Transverse colon (tissue), 4 donors: ENCODE results near the gene SLC24A4. TPM values are rescaled to one million over a fixed set of nuclear protein-coding genes. Genes with fewer than 3 reads are reported as not detected.

Experiments used
- DNase-seq: peaks from one replicate; pipeline ENCODE4 v3.0.0-alpha.2; 2019
- H3K27ac ChIP-seq, 4 donors: fragments of 200-600 bp; sonication (generic); 2 replicates each; pipeline ENCODE4 v1.5.1; 2016 to 2018; ENCODE audit warnings: inconsistent platforms in 4 of 4
- H3K27me3 ChIP-seq: fragments of 200-600 bp; sonication (generic); 2 replicates; pipeline ENCODE4 v1.5.1; 2017; ENCODE audit warnings: inconsistent platforms
- H3K36me3 ChIP-seq, 4 donors: fragments of 200-600 bp; sonication (generic); 2 replicates each; pipeline ENCODE4 v1.5.1; 2017 to 2019; ENCODE audit warnings: inconsistent platforms in 4 of 4
- H3K4me1 ChIP-seq, 4 donors: fragments of 200-600 bp; sonication (generic); 2 replicates each; pipeline ENCODE4 v1.5.1; 2017 to 2020; ENCODE audit warnings: inconsistent platforms in 4 of 4
- H3K4me3 ChIP-seq, 4 donors: fragments of 200-600 bp; sonication (generic); 1 replicate in 1 of 4; 2 replicates in 3 of 4; pipeline versions ENCODE4 v1.5.1 to v1.6.1; 2017 to 2019; ENCODE audit warnings: inconsistent platforms in 4 of 4
- H3K9me3 ChIP-seq, 2 donors: fragments of 200-600 bp; sonication (generic); 2 replicates each; pipeline ENCODE4 v1.5.1; 2017 to 2019; ENCODE audit warnings: inconsistent platforms in 2 of 2
- EP300 ChIP-seq: sonication (generic); formaldehyde crosslinking; IDR thresholded peaks from one replicate; pipeline ENCODE4 v1.6.1; 2017; ENCODE audit warnings: antibody characterized with exemption, low read depth
- POLR2A ChIP-seq: fragments of 450-650 bp; IDR thresholded peaks from one replicate; pipeline ENCODE4 v1.6.1; 2016; ENCODE audit warnings: antibody characterized with exemption, mild to moderate bottlenecking, moderate library complexity
- POLR2AphosphoS5 ChIP-seq, 3 donors: sonication (generic); formaldehyde crosslinking; IDR thresholded peaks; one replicate each; pipeline ENCODE4 v1.6.1; 2016; ENCODE audit warnings: antibody characterized with exemption in 3 of 3
- WGBS, 2 donors: methylation state at CpG; one replicate each; pipeline ENCODE4 v1.1.5; 2018; ENCODE audit warnings: low coverage in 1 of 2; 5-methylcytosine and 5-hydroxymethylcytosine counted together
- in situ Hi-C, 4 donors: fragments of 200-750 bp; cut with MboI; loops; one replicate each; pipeline versions ENCODE4 v1.15.0 to v1.15.1; 2017; ENCODE audit warnings: low sequenced_read_pairs in 3 of 4, low pct_ligation_motif_present in 1 of 4, low pct_unique_long_range_greater_than_20kb in 1 of 4
- intact Hi-C: fragments of 100-400 bp; cut with DNase I; formaldehyde crosslinking; loops from one replicate; pipeline ENCODE4 v1.15.1; 2023; ENCODE audit warnings: low total_unique reads
- total RNA-seq, 4 donors: library from RNA; depleted of rRNA; stranded (reverse); fragments of >200 nt; gene quantifications; one replicate each; pipeline ENCODE4 v1.1.0, GENCODE V29; 2016
- TF ChIP-seq, protein P1 (sequence below), 5 experiments: fragments of 200-600 bp in 3 of 5; fragments of 450-650 bp in 2 of 5; sonication (generic) in 3 of 5; IDR thresholded peaks; 1 replicate in 2 of 5; 2 replicates in 3 of 5; pipeline ENCODE4 v1.5.1; 2016 to 2017; ENCODE audit warnings: antibody characterized with exemption in 5 of 5, inconsistent platforms in 3 of 5, mild to moderate bottlenecking in 2 of 5, moderate library complexity in 1 of 5

SLC24A4 gene
- total RNA-seq, 4 donors from 2014 or later = 0.27 to 0.48 TPM; not detected in 2

GRCh38 chr14:92451245-92451644 is 128.3 kb downstream of the SLC24A4 start:
- no peaks in the 10 kb centered on the region for H3K27me3 ChIP-seq
- H3K36me3 ChIP-seq = no peaks in the 10 kb centered on the region
- intact Hi-C loops = no loop called here
- in situ Hi-C loops = loop anchor here in 2 of 4 donors (10.0 to 25.0 kb wide), 2 partner anchors 314 to 316 kb away; no protein-coding TSS in a partner anchor
- TF ChIP-seq POLR2AphosphoS5 (IDR thresholded peaks at IDR 0.05) = no peak
- no peak for TF ChIP-seq POLR2A
- TF ChIP-seq, protein P1, sequence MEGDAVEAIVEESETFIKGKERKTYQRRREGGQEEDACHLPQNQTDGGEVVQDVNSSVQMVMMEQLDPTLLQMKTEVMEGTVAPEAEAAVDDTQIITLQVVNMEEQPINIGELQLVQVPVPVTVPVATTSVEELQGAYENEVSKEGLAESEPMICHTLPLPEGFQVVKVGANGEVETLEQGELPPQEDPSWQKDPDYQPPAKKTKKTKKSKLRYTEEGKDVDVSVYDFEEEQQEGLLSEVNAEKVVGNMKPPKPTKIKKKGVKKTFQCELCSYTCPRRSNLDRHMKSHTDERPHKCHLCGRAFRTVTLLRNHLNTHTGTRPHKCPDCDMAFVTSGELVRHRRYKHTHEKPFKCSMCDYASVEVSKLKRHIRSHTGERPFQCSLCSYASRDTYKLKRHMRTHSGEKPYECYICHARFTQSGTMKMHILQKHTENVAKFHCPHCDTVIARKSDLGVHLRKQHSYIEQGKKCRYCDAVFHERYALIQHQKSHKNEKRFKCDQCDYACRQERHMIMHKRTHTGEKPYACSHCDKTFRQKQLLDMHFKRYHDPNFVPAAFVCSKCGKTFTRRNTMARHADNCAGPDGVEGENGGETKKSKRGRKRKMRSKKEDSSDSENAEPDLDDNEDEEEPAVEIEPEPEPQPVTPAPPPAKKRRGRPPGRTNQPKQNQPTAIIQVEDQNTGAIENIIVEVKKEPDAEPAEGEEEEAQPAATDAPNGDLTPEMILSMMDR (IDR thresholded peaks at IDR 0.05) = no peak
- no peak for TF ChIP-seq EP300
- no peaks in the 10 kb centered on the region for H3K9me3 ChIP-seq
- H3K27ac ChIP-seq = no peak overlapping the region
- DNase-seq = no peak
- no peak overlapping the region for H3K4me3 ChIP-seq
- H3K4me1 ChIP-seq = no peaks in the 10 kb centered on the region
- 86 to 87% methylated on average over 1 to 9 of the region's 9 CpGs for WGBS, 2 donors

DNA sequence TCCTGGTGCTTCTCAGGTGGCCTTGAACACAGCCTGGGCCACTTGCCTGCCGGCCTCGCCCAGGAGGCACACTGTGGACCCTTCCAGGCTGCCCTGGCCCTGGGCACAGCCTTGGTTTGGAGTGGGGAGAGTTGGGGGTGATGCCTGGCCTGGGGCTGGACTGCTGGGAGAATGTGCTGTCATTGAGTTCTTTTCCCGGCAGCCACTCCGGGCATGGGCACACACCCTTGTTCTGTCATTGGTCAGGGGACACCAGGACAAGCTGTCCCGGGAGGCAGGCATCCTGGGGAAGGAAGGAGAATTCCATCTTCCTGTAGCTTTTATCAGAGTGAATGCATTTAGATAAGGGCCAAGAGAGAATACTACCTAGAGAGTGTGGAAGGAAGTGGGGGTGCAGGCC is 128.8 kb downstream of the SLC24A4 start:
- TF ChIP-seq EP300 (no peak), POLR2AphosphoS5 (IDR thresholded peaks at IDR 0.05) (no peak), POLR2A (no peak)
- TF ChIP-seq, protein P1 (IDR thresholded peaks at IDR 0.05) = no peak
- H3K36me3 ChIP-seq = no peaks in the 10 kb centered on the region
- no peak overlapping the region for H3K27ac ChIP-seq
- H3K9me3 ChIP-seq = no peaks in the 10 kb centered on the region
- intact Hi-C loops (no loop called here), in situ Hi-C loops (loop anchor here in 2 of 4 donors (10.0 to 25.0 kb wide), 2 partner anchors 314 to 317 kb away; no protein-coding TSS in a partner anchor)
- no peaks in the 10 kb centered on the region for H3K4me1 ChIP-seq
- H3K4me3 ChIP-seq = no peak overlapping the region
- no peaks in the 10 kb centered on the region for H3K27me3 ChIP-seq
- 84% methylated on average over 5 of the region's 5 CpGs; no CpG with 5 or more reads in 1 of the 2 donors for WGBS, 2 donors
- no peak for DNase-seq

- Histone ChIP-seq H3K27ac (no peak overlapping the region), H3K27me3 (no peaks in the 10 kb centered on the region), H3K36me3 (no peaks in the 10 kb centered on the region), H3K9me3 (no peaks in the 10 kb centered on the region), H3K4me3 (no peak overlapping the region), H3K4me1 (no peaks in the 10 kb centered on the region)
- 87 to 90% methylated on average over 13 to 14 of the region's 14 CpGs for WGBS, 2 donors
- intact Hi-C loops (no loop called here), in situ Hi-C loops (loop anchor here in 2 of 4 donors (10.0 to 25.0 kb wide), 2 partner anchors 315 to 318 kb away; no protein-coding TSS in a partner anchor)
- no peak for DNase-seq
- no peak for TF ChIP-seq POLR2A
- TF ChIP-seq, protein P1 (IDR thresholded peaks at IDR 0.05) = no peak
- no peak for TF ChIP-seq EP300
- no peak for TF ChIP-seq POLR2AphosphoS5 (IDR thresholded peaks at IDR 0.05)
Observed at GRCh38 chr14:92452471-92452870, 129.5 kb downstream of the SLC24A4 start.

DNA sequence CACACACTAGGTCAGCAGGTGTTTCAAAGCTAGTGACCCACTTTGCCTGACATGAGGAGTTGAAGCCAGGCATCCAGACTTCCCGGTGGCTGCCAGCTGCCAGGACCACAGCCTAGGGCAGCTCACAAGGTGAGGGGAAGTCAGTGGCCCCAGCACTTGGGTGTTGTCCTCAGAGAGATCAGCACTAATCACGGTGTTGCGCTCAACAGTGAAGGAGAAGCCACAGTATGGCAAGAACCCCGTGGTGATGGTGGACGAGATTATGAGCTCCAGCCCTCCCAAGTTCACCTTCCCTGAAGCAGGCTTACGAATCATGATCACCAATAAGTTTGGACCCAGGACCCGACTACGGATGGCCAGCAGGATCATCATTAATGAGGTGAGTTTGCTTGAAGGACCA is 130.7 kb downstream of the SLC24A4 start:
- 86% methylated on average over 8 of the region's 8 CpGs; no CpG with 5 or more reads in 1 of the 2 donors for WGBS, 2 donors
- no peaks in the 10 kb centered on the region for H3K27me3 ChIP-seq
- no peak overlapping the region for H3K4me3 ChIP-seq
- intact Hi-C loops (no loop called here), in situ Hi-C loops (loop anchor here in 2 of 4 donors (10.0 to 25.0 kb wide), 2 partner anchors 316 to 319 kb away; no protein-coding TSS in a partner anchor)
- TF ChIP-seq EP300 (no peak), POLR2AphosphoS5 (IDR thresholded peaks at IDR 0.05) (no peak), POLR2A (no peak)
- TF ChIP-seq, protein P1 (IDR thresholded peaks at IDR 0.05) = no peak
- H3K4me1 ChIP-seq = no peaks in the 10 kb centered on the region
- no peaks in the 10 kb centered on the region for H3K9me3 ChIP-seq
- no peaks in the 10 kb centered on the region for H3K36me3 ChIP-seq
- DNase-seq = no peak
- H3K27ac ChIP-seq = no peak overlapping the region
